Measurements from ENCODE around the gene NR6A1.

DNA sequence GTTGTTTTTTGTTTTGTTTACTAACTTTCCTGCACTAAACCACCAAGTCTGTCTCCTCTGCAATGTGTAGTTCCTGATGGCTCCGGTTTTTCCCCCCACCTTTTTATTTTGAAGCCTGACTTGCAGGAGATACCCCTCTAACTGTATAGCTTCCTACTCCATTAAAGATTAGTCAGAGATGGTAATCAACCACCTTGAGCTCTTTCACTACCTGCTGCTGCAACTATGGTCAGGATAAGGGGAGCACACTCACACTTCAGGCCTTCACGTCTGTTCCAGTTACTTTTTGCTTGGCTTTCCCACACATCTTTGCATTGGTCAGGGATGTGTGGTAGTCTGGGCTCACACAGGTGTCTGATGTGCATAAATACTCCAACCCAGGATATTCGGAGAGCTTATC, 63.4 kb downstream of the NR6A1 start:
- TF ChIP-seq EZH2 (IDR thresholded peaks at IDR 0.05), result no peak
- no peak for TF ChIP-seq POLR2AphosphoS5 (IDR thresholded peaks at IDR 0.05; ENCODE audit: borderline replicate concordance, low read depth, low read length)
- TF ChIP-seq FOXP2 (optimal IDR thresholded peaks at IDR 0.05; ENCODE audit: control extremely low read depth, extremely low read length, insufficient read depth), result no peak
